Peyer's patch (tissue), 4 donors: Measurements from ENCODE around the gene ZNF860. TPM values are rescaled to one million over a fixed set of nuclear protein-coding genes. Genes with fewer than 3 reads are reported as not detected.
A peak's percentile ranks its signal among the peaks of the same experiment; 100 is the strongest.

ENCODE experiments used
- DNase-seq, 3 donors: peaks; one replicate each; pipeline ENCODE4 v3.0.0-alpha.2; 2017 to 2019
- H3K27ac ChIP-seq, 4 donors: fragments of 200-600 bp; sonication (generic); one replicate each; pipeline ENCODE4 v1.5.1; 2016 to 2019
- H3K27me3 ChIP-seq, 2 donors: fragments of 200-600 bp; sonication (generic); one replicate each; pipeline ENCODE4 v1.5.1; 2019
- H3K36me3 ChIP-seq, 3 donors: fragments of 200-600 bp; sonication (generic); one replicate each; pipeline ENCODE4 v1.5.1; 2016 to 2019
- H3K4me1 ChIP-seq, 4 donors: fragments of 200-600 bp; sonication (generic); one replicate each; pipeline ENCODE4 v1.5.1; 2016 to 2019
- H3K4me3 ChIP-seq, 4 donors: fragments of 200-600 bp; sonication (generic); 1 replicate in 3 of 4; 2 replicates in 1 of 4; pipeline ENCODE4 v1.5.1; 2016 to 2019; ENCODE audit warnings: mild to moderate bottlenecking in 1 of 4
- H3K9me3 ChIP-seq, 4 donors: fragments of 200-600 bp; sonication (generic); one replicate each; pipeline ENCODE4 v1.5.1; 2016 to 2019; ENCODE audit warnings: mild to moderate bottlenecking in 1 of 4
- POLR2A ChIP-seq, 2 donors: fragments of 450-650 bp; IDR thresholded peaks; one replicate each; pipeline ENCODE4 v1.5.1; 2017; ENCODE audit warnings: antibody characterized with exemption in 2 of 2, mild to moderate bottlenecking in 2 of 2, moderate library complexity in 2 of 2
- total RNA-seq, 4 donors: library from RNA; depleted of rRNA; stranded (reverse); fragments of >200 nt; gene quantifications; one replicate each; pipeline ENCODE4 v1.1.0, GENCODE V29; 2016
- TF ChIP-seq, protein P1 (sequence below), 6 experiments: fragments of 450-650 bp in 4 of 6; fragments of 200-600 bp in 2 of 6; sonication (generic) in 1 of 6; IDR thresholded peaks; one replicate each; pipeline ENCODE4 v1.5.1; 2017 to 2019; ENCODE audit warnings: antibody characterized with exemption in 6 of 6, mild to moderate bottlenecking in 3 of 6, moderate library complexity in 1 of 6

ZNF860 gene
- total RNA-seq, 4 donors from 2014 or later, result 0.80 to 10.7 TPM; not detected in 2

DNA sequence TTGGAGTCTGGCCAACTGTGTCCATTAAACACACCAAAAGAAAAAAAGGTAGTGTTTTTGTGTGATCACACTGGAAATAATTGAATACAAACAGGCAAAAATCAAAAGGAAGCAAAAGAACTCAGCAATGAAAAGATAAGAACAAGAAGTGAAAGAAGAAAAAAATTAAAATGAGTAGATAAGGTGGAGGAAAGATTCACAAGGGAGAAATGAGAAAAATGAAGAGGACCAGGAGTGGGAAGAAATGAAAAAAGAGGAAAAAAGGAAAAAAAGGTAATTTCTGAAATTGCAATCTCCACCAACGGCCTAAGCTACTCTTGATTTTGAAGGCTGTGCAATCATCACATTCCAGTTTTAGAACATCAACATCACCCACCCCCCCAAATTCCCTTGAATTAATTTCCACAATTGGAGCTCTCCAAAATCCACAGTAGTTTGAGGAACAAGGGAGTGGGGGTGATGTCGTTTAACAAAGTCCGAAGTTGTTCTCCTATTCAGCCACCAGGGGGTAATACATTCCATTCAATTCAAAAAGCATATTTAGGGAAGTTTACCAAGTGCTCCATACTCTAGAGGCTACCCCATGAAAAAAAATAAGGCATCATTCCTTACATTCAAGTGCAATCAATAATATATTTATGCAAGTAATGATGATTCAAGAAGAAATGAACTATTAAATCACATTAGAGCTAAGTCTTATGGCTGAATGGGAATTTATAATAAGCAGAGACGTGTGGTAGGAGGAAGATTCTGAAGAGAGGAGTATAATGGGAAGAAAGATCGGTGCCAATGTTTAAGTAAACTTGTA is 37.4 kb downstream of the ZNF860 start:
- DNase-seq, result no peak
- Histone ChIP-seq H3K27ac (no peak overlapping the region), H3K36me3 (no peaks in the 10 kb centered on the region), H3K4me3 (no peak overlapping the region), H3K9me3 (no peaks in the 10 kb centered on the region), H3K27me3 (no peaks in the 10 kb centered on the region), H3K4me1 (no peaks in the 10 kb centered on the region)
- TF ChIP-seq, protein P1, sequence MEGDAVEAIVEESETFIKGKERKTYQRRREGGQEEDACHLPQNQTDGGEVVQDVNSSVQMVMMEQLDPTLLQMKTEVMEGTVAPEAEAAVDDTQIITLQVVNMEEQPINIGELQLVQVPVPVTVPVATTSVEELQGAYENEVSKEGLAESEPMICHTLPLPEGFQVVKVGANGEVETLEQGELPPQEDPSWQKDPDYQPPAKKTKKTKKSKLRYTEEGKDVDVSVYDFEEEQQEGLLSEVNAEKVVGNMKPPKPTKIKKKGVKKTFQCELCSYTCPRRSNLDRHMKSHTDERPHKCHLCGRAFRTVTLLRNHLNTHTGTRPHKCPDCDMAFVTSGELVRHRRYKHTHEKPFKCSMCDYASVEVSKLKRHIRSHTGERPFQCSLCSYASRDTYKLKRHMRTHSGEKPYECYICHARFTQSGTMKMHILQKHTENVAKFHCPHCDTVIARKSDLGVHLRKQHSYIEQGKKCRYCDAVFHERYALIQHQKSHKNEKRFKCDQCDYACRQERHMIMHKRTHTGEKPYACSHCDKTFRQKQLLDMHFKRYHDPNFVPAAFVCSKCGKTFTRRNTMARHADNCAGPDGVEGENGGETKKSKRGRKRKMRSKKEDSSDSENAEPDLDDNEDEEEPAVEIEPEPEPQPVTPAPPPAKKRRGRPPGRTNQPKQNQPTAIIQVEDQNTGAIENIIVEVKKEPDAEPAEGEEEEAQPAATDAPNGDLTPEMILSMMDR (IDR thresholded peaks at IDR 0.05), result peak; percentile 59 to 93 (median 88)
- TF ChIP-seq POLR2A (IDR thresholded peaks at IDR 0.05), result no peak

DNA sequence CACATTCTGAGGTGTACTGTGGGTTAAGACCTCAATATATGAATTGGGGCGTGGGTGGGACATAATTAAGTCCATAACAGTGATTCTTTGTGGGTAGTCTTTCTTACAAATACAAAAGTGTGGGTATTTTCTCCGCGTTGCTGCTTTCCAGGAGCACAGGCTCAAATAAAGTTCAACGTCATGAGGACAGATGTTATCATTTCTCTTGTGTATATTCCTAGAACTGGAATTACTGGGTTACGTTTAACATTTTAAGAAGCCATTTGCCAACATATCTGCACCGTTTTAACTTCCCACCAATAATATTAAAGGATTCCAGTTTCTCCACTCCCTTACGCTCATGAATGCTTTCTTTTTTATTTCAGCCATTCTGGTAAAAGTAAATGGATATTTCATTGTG is 39.6 kb downstream of the ZNF860 start:
- Histone ChIP-seq H3K27ac (no peak overlapping the region), H3K27me3 (no peaks in the 10 kb centered on the region), H3K4me3 (no peak overlapping the region), H3K9me3 (no peaks in the 10 kb centered on the region), H3K4me1 (no peaks in the 10 kb centered on the region), H3K36me3 (no peaks in the 10 kb centered on the region)
- TF ChIP-seq, protein P1 (IDR thresholded peaks at IDR 0.05), result no peak
- no peak for TF ChIP-seq POLR2A (IDR thresholded peaks at IDR 0.05)
- DNase-seq, result no peak

DNA sequence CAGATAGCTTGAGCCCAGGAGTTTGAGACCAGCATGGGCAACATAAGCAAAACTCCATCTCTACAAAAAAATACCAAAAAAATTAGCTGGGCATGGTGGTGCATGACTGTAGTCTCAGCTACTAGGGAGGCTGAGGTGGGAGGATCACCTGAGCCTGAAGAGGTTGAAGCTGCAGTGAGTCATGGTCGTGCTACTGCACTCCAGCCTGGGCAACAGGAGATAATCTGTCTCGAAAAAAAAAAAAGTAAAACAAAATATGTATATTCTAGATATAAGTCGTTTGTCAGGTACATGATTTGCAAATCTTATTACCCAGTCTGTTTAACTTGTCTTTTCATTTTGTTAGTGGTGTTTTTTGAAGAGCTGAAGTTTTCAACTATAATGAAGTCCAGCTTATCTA is 40.2 kb downstream of the ZNF860 start:
- DNase-seq, result no peak
- H3K27ac ChIP-seq, result no peak overlapping the region
- TF ChIP-seq POLR2A (IDR thresholded peaks at IDR 0.05), result no peak
- TF ChIP-seq, protein P1 (IDR thresholded peaks at IDR 0.05), result no peak
- H3K36me3 ChIP-seq, result no peaks in the 10 kb centered on the region
- no peaks in the 10 kb centered on the region for H3K9me3 ChIP-seq
- H3K4me3 ChIP-seq, result no peak overlapping the region
- no peaks in the 10 kb centered on the region for H3K4me1 ChIP-seq
- H3K27me3 ChIP-seq, result no peaks in the 10 kb centered on the region

DNA sequence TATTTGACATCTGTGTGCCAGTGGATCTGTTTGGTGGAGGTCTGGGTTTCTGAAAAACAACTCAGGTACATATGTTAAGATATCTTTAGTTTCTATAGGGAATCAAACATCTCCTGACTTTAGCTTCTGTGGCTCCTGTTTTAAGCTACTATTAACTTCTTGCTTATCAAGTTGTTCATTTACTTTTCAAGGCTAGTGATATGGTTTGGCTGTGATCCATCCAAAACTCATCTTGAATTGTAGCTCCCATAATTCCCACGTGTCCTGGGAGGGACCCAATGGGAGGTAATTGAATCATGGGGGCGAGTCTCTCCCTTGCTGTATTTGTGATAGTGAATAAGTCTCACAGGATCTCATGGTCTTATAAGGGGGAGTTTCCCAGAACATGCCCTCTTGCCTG is 41.4 kb downstream of the ZNF860 start:
- no peak for TF ChIP-seq POLR2A (IDR thresholded peaks at IDR 0.05)
- TF ChIP-seq, protein P1 (IDR thresholded peaks at IDR 0.05), result no peak
- H3K27ac ChIP-seq, result no peak overlapping the region
- no peaks in the 10 kb centered on the region for H3K4me1 ChIP-seq
- DNase-seq, result no peak
- H3K4me3 ChIP-seq, result no peak overlapping the region
- no peaks in the 10 kb centered on the region for H3K36me3 ChIP-seq
- H3K9me3 ChIP-seq, result no peaks in the 10 kb centered on the region
- H3K27me3 ChIP-seq, result no peaks in the 10 kb centered on the region

DNA sequence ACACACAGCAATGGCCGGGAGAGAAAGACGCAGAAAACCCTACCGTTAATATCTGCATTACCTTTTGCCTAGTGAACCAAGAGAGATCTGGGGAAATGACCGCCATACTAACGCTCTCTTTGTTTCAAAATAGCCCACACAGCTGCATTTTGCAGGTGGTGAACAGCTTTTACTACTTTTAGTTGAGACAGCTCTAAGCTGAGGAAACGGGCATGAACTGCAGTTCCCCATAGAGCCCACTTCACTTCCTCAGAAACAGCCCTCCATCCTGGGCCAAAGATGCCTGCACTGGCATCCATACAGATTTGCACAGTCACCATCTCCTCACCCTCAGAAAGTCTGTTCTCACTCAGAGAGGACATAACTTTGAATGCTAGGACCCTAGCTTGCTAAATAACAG is 45.0 kb downstream of the ZNF860 start:
- no peaks in the 10 kb centered on the region for H3K9me3 ChIP-seq
- H3K27me3 ChIP-seq, result no peaks in the 10 kb centered on the region
- H3K36me3 ChIP-seq, result no peaks in the 10 kb centered on the region
- no peak overlapping the region for H3K4me3 ChIP-seq
- DNase-seq, result no peak
- no peaks in the 10 kb centered on the region for H3K4me1 ChIP-seq
- no peak for TF ChIP-seq POLR2A (IDR thresholded peaks at IDR 0.05)
- TF ChIP-seq, protein P1 (IDR thresholded peaks at IDR 0.05), result no peak
- no peak overlapping the region for H3K27ac ChIP-seq
